Liver (tissue), 3 donors: ENCODE results near the gene ZNF627.

Experiments
- EGR1 ChIP-seq, 2 donors: IDR thresholded peaks; 2 replicates each; pipeline ENCODE4 v1.6.1; 2016 to 2018; ENCODE audit warnings: antibody characterized with exemption in 2 of 2, low read depth in 2 of 2
- FOXA1 ChIP-seq: IDR thresholded peaks from 2 replicates; pipeline ENCODE4 v1.6.1; 2016; ENCODE audit warnings: antibody characterized with exemption
- GABPA ChIP-seq, 2 donors: IDR thresholded peaks in 1 of 2; conservative IDR thresholded peaks in 1 of 2; 2 replicates each; pipeline ENCODE4 v1.6.1; 2016; ENCODE audit warnings: antibody characterized with exemption in 2 of 2, mild to moderate bottlenecking in 1 of 2, moderate library complexity in 1 of 2
- JUND ChIP-seq, 2 donors: IDR thresholded peaks; 2 replicates each; pipeline ENCODE4 v1.6.1; 2016; ENCODE audit warnings: antibody characterized with exemption in 2 of 2
- MAX ChIP-seq: IDR thresholded peaks from 2 replicates; pipeline ENCODE4 v1.6.1; 2016; ENCODE audit warnings: antibody characterized with exemption
- RAD21 ChIP-seq, 2 donors: IDR thresholded peaks; 2 replicates each; pipeline ENCODE4 v1.6.1; 2016; ENCODE audit warnings: antibody characterized with exemption in 2 of 2, mild to moderate bottlenecking in 2 of 2
- SP1 ChIP-seq: IDR thresholded peaks from 2 replicates; pipeline ENCODE4 v1.6.1; 2018; ENCODE audit warnings: antibody characterized with exemption, mild to moderate bottlenecking
- TAF1 ChIP-seq: conservative IDR thresholded peaks from 2 replicates; pipeline ENCODE4 v1.6.1; 2016; ENCODE audit warnings: antibody characterized with exemption, mild to moderate bottlenecking
- YY1 ChIP-seq: IDR thresholded peaks from 2 replicates; pipeline ENCODE4 v1.6.1; 2016; ENCODE audit warnings: antibody characterized with exemption, mild to moderate bottlenecking
- TF ChIP-seq, protein P1 (sequence below): fragments of 150-350 bp; IDR thresholded peaks from 2 replicates; pipeline ENCODE4 v1.5.1; 2017; ENCODE audit warnings: improper control_type of control experiment, low read depth, low read length; ENCODE audit not compliant: missing input control
- donor health status: healthy.
- donor health status: healthy.

GRCh38 chr19:11586331-11586730, 11.0 kb upstream of the ZNF627 start:
- TF ChIP-seq YY1 (no peak), GABPA (IDR thresholded peaks at IDR 0.05 in 1 of 2, conservative IDR thresholded peaks at IDR 0.05 in 1 of 2) (no peak), FOXA1 (no peak), TAF1 (no peak), SP1 (no peak), MAX (no peak), JUND (IDR thresholded peaks at IDR 0.05) (no peak), EGR1 (IDR thresholded peaks at IDR 0.05; ENCODE audit: low read depth in 2 of 2) (no peak), RAD21 (IDR thresholded peaks at IDR 0.05) (no peak)
- TF ChIP-seq, protein P1, sequence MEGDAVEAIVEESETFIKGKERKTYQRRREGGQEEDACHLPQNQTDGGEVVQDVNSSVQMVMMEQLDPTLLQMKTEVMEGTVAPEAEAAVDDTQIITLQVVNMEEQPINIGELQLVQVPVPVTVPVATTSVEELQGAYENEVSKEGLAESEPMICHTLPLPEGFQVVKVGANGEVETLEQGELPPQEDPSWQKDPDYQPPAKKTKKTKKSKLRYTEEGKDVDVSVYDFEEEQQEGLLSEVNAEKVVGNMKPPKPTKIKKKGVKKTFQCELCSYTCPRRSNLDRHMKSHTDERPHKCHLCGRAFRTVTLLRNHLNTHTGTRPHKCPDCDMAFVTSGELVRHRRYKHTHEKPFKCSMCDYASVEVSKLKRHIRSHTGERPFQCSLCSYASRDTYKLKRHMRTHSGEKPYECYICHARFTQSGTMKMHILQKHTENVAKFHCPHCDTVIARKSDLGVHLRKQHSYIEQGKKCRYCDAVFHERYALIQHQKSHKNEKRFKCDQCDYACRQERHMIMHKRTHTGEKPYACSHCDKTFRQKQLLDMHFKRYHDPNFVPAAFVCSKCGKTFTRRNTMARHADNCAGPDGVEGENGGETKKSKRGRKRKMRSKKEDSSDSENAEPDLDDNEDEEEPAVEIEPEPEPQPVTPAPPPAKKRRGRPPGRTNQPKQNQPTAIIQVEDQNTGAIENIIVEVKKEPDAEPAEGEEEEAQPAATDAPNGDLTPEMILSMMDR: no peak
